ENCODE data around the gene CDC42BPA.

The CDC42BPA gene

GRCh38 chr1:227333423-227333822, 15.1 kb upstream of the CDC42BPA start:
- DNase-seq = no peak

DNA sequence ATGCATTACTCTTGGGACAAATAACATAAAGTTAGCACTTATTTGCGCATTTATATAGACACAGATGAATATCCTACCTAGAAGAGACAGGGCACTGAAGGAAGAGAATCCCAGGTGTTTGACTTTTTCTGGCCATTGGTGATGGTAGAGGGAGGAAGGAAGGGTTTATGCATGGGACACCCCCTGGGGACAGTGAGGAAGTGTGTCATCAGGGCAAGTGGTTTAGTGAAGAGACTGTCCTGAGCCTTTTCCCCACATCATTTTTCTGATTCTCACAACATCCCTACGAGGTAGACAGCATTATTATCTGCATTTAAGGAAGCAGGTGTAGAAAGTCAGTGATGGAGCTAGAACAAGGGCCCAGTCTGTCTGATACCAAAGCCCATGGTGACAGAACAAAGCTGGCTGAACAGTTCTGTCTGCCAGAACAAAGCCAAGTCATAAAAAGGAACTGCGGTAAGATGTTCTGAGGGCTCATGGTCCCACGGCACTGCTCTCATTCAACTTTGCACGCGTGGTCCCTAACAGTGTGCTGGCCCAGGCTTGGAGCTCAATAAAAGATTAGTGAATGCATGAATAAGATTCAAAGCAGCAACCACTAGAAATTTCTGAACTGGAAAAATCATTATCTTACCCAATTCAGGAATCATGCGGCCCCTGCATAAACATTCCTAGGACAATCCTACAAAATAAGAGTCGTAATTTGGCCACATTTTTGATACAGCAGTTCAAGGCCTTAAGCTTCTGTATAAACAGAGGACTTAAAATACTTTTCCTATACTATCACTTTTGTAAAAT, 12.2 kb upstream of the CDC42BPA start:
- no peak for DNase-seq

- no peak for DNase-seq
These were observed 10.2 kb upstream of the CDC42BPA start for GRCh38 chr1:227328405-227329019.

DNA sequence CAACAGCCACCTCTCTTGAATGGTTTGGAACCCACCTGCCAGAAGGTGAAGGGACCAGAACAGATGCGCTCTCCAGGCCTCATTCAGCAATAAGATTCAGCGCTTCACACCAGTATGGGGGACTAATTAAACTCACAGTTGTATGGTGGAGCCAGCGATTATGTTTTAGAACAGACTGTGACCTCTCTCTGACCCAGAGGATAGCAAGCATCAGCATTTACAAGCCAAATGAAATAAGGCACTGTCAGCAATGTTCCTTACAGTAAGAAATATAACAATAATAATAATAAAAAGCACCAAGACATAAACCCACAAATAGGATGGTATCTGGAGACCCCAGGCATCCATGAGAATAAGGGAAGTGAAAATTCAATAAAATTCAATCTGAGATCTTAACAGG, 6.9 kb upstream of the CDC42BPA start:
- no peak for DNase-seq

GRCh38 chr1:227323967-227324268, 5.6 kb upstream of the CDC42BPA start:
- DNase-seq = no peak

DNA sequence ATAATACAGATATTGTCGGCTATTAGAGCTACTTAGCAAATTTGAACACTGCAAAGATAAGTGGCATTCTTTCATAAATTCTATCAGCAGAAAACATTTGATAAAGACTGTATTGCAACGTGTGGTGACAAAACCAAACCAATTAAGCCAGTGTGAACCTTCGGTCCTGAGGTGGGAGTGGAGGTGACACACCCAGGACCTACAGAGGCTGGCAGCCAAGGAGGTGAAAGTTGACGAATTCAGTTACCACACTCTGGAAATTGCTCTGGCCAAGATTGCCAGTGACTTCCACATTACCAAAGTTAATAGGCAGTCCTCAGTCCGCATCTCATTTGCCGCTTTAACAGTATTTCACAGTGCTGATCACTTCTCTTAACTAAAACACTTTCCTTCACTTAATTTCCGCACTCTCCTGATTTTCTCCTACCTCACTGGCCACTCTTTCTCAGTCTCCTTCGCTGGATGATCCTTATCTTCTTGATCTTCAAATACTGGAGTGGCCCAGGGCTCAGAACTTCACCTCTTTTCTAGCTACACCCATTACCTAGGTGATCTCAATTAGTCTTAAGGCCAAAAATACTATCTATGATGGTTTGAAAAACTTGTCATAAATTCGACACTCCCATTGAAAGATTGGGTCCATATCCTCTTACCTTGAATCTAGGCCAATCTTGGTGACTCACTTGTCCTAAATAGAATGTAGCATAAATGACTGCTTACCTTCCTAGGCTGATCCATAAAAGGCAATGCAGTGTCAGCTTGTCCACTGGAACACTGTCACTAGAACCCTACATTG, 5.1 kb upstream of the CDC42BPA start:
- no peak for DNase-seq

GRCh38 chr1:227322376-227322775, 4.1 kb upstream of the CDC42BPA start:
- DNase-seq = no peak

GRCh38 chr1:227321035-227321434, 2.7 kb upstream of the CDC42BPA start:
- no peak for DNase-seq

- no peak for DNase-seq
These were observed 2.2 kb upstream of the CDC42BPA start for GRCh38 chr1:227320476-227320875.

DNA sequence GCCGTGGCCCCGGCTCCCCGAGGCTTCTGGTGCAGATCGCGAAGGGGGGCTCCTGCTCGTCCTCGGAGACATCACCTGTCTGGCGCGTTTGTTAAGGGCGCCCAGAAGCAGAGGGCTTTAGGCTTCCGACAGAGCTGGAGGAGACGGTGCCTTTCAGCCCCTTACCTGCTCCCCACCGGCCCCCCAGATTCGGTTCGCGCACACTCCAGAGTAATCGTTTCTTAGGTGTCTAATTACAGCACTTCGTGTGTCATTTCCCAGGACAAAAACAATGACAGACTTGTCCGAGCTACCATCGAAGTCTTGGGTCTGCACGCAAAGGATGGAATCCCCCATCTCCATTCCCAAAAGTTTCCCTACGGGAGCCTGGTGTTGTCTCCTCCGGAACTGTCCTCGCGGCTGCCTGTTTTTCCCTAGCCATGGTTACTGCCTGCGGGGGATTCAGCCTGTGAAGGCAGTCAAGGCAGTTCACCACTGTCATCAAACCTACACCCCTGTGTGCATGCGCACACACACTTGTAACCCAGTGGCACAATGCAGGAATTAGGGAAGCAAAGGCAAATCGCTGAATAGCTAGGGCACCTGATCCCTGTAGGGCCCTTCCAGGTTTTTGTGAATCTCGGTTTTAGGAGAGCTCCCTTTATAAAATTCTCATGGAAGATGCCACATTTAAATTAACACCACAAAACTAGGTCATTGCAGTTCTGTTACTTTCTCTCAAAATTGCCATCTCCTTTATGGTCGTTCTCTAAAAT, 738 bp upstream of the CDC42BPA start:
- DNase-seq = peak; percentile 73

DNA sequence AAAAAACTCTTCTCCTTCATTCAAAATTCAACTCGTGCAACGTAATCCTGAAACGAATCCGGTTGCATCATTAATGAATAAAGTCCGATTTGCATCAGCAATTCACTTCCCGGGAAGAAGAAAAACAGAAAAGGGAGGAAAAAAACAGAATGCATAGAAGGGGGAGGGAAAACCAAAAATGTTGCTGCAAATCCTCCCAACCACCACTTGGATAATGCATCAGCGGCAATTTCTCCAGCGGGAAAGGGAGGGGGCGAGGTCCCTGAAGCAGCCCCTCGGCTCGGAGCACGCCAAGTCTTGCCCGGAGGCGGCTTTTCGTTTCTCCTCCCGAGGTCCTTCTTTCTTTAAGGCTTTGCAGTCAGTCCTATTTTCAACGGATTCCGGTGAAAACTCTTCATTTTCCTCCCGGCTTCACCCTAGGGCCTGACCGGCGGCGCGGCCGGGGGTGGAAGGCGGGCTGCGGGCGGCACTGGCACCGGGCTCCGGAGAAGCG, 723 bp downstream of the CDC42BPA start:
- DNase-seq = no peak

DNA sequence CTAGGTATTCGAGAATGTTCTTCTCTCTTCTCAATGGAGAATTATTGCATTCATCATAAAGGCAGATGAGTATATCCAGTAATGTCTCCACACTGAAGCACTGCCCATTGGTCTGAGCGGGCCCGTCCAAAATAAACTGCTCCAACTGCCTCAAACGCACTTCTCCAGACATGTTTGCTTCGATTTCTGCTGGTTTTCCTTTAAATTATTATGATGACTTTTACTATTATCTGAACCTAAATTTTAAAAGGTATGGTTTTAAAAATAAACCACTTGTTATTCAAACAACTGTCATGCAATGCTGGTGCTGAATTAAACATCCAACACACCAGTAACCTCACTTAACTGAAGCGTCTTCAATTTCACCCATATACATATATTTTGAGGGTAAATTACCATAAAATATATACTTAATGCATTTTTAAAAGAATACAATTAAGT, 1.3 kb downstream of the CDC42BPA start:
- DNase-seq = no peak

DNA sequence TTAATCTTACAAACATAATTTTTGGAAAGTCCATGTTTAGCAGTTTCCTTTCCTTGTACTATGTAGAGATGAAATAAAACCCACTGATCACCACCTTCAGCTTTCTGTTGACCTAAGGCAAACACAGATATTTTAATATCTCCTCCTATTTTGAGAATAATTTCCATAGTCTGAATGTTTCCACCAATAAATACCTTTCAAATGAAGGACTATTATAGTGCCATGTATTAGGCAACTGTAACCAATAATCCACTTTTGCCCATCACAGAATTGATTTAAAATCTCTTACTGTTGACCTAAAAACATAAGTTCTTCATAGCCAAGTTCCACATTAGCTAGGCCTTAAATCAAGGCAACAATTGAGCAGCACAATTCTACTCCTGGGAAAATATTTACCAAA, 1.8 kb downstream of the CDC42BPA start:
- DNase-seq = no peak

GRCh38 chr1:227315629-227316346, 2.5 kb downstream of the CDC42BPA start:
- no peak for DNase-seq

DNA sequence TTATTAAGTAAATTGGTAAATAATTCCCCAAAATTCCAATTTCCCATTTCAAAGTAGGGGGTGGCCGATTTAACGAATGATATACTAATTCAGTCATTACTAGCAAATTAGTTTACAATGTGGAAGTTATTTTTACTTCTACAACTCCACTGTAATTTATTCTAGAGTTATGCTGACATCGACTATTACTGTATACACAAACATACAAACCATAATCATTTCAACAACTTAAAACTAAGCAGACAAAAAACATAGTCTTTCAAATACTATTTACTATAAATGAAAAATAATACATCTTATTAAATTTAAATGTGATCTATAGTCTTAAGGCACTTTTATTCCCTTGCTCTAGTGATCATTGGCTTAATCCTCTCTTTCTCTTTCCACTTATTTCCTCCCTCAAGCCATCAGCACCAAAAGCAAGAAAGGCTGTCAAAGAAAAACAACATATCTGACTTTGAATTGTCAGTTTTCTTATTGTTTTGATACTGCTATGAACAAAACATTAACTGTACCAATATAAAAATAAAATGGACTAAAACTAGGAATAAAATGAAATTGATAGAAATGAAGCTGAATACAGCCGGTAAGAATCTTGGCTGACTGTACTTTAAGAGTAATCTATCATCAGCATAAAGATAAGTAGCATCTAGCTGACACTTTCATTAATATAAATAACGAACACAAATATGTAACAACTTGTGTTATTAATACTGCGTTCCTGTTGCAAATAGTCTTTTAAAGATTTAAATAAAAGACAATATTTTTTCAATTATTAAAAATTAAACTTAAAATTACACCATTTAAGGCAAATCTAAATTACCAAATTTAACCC, 4.1 kb downstream of the CDC42BPA start:
- no peak for DNase-seq

GRCh38 chr1:227312361-227313025, 5.8 kb downstream of the CDC42BPA start:
- no peak for DNase-seq

GRCh38 chr1:227311389-227312001, 6.8 kb downstream of the CDC42BPA start:
- no peak for DNase-seq

- DNase-seq = no peak
These were observed 9.6 kb downstream of the CDC42BPA start for GRCh38 chr1:227308367-227309336.

- DNase-seq = no peak
These were observed 11.6 kb downstream of the CDC42BPA start for GRCh38 chr1:227306689-227307088.
